Keratinocyte (primary cell): ENCODE data around the gene ADAMTSL3. TPM values are rescaled to one million over a fixed set of nuclear protein-coding genes. Genes with fewer than 3 reads are reported as not detected.
A peak's percentile ranks its signal among the peaks of the same experiment; 100 is the strongest.

Experiments
- DNase-seq: peaks from one replicate; pipeline ENCODE4 v3.0.0-alpha.2; 2011; ENCODE audit warnings: low read depth, missing footprints, low spot score
- FAIRE-seq: peaks from 2 replicates; lab custom pipeline; 2011; peaks lifted over from hg19 to GRCh38; lab: Jason Lieb, UNC
- H2AFZ ChIP-seq: 2 replicates; pipeline ENCODE4 v1.6.0; 2012; ENCODE audit warnings: low read length, control low read depth, inconsistent platforms; ENCODE audit not compliant: control insufficient read depth
- H3K27ac ChIP-seq: 2 replicates; pipeline ENCODE4 v1.5.1; 2011; ENCODE audit warnings: low read length; ENCODE audit not compliant: control insufficient read depth, insufficient read depth
- H3K27me3 ChIP-seq: 3 replicates; pipeline ENCODE4 v1.6.0; 2011; ENCODE audit warnings: low read length; ENCODE audit not compliant: control insufficient read depth, insufficient read depth; ENCODE audit errors: extremely low read depth
- H3K36me3 ChIP-seq, 2 experiments: 2 replicates in 1 of 2; 3 replicates in 1 of 2; pipeline ENCODE4 v1.5.1; 2011; ENCODE audit warnings: low read length in 2 of 2, mild to moderate bottlenecking in 1 of 2; ENCODE audit not compliant: control insufficient read depth in 2 of 2, insufficient read depth in 2 of 2; ENCODE audit errors: extremely low read depth in 1 of 2
- H3K4me1 ChIP-seq: 3 replicates; pipeline ENCODE4 v1.5.1; 2011; ENCODE audit warnings: low read length; ENCODE audit not compliant: control insufficient read depth, insufficient read depth; ENCODE audit errors: extremely low read depth
- H3K4me2 ChIP-seq: 3 replicates; pipeline ENCODE4 v1.6.0; 2011; ENCODE audit warnings: low read depth, low read length; ENCODE audit not compliant: control insufficient read depth, insufficient read depth; ENCODE audit errors: extremely low read depth
- H3K4me3 ChIP-seq, 3 experiments: fragments of 200-600 bp in 1 of 3; sonication (generic) in 1 of 3; 2 replicates in 2 of 3; 3 replicates in 1 of 3; pipeline ENCODE4 v1.5.1; 2011 to 2016; ENCODE audit warnings: low read length in 3 of 3, mild to moderate bottlenecking in 3 of 3, control low read depth in 2 of 3, inconsistent platforms in 1 of 3, low read depth in 1 of 3, mixed read lengths in 1 of 3, mixed run types in 1 of 3, moderate library complexity in 1 of 3; ENCODE audit not compliant: control insufficient read depth in 2 of 3, insufficient read depth in 2 of 3; ENCODE audit errors: extremely low read depth in 1 of 3
- H3K79me2 ChIP-seq: 2 replicates; pipeline ENCODE4 v1.6.0; 2012; ENCODE audit warnings: low read length; ENCODE audit not compliant: control insufficient read depth, insufficient read depth
- H3K9ac ChIP-seq: 3 replicates; pipeline ENCODE4 v1.6.0; 2011; ENCODE audit warnings: low read length; ENCODE audit not compliant: control insufficient read depth, insufficient read depth; ENCODE audit errors: extremely low read depth
- H3K9me1 ChIP-seq: 3 replicates; pipeline ENCODE4 v1.6.0; 2011; ENCODE audit warnings: low read length; ENCODE audit not compliant: control insufficient read depth, insufficient read depth; ENCODE audit errors: extremely low read depth
- H3K9me3 ChIP-seq: 2 replicates; pipeline ENCODE4 v1.5.1; 2012; ENCODE audit warnings: low read depth, low read length; ENCODE audit not compliant: control insufficient read depth
- H4K20me1 ChIP-seq: 3 replicates; pipeline ENCODE4 v1.6.0; 2011; ENCODE audit warnings: low read length; ENCODE audit not compliant: control insufficient read depth, insufficient read depth; ENCODE audit errors: extremely low read depth
- EZH2 ChIP-seq: IDR thresholded peaks from one replicate; pipeline ENCODE4 v1.6.1; 2012; ENCODE audit warnings: inconsistent platforms, mild to moderate bottlenecking, low read length, moderate library complexity
- dilution Hi-C: fragments of 300-500 bp; cut with MboI; formaldehyde crosslinking; loops from one replicate; pipeline ENCODE4 v1.7.0; 2020; ENCODE audit warnings: low sequenced_read_pairs; ENCODE audit not compliant: extremely low pct_ligation_motif_present
- polyA plus RNA-seq, 5 experiments: library from polyadenylated mRNA; depleted of rRNA in 3 of 5; stranded (reverse) in 3 of 5; stranded (forward) in 1 of 5; unstranded in 1 of 5; fragments of >200 nt; gene quantifications; 1 replicate in 1 of 5; 2 replicates in 3 of 5; 3 replicates in 1 of 5; pipeline versions ENCODE4 v1.2.1 to v1.2.3, GENCODE V29; 2011 to 2012; ENCODE audit warnings: missing spikeins in 2 of 5, low read depth in 1 of 5, low replicate concordance in 1 of 5
- TF ChIP-seq, protein P1 (sequence below), 3 experiments: IDR thresholded peaks in 1 of 3; conservative IDR thresholded peaks in 1 of 3; optimal IDR thresholded peaks in 1 of 3; 2 replicates in 2 of 3; 3 replicates in 1 of 3; pipeline versions ENCODE3 to v1.5.1; 2011; ENCODE audit warnings: low read length in 3 of 3, mild to moderate bottlenecking in 3 of 3, moderate library complexity in 2 of 3, control low read depth in 1 of 3, inconsistent platforms in 1 of 3; ENCODE audit not compliant: insufficient read depth in 2 of 3; ENCODE audit errors: extremely low read depth in 1 of 3

ADAMTSL3 gene
- polyA plus RNA-seq, 1 donor (not counting 4 experiments of a cell fraction or from before 2014, with no cell fraction given) = 0.01 TPM

DNA sequence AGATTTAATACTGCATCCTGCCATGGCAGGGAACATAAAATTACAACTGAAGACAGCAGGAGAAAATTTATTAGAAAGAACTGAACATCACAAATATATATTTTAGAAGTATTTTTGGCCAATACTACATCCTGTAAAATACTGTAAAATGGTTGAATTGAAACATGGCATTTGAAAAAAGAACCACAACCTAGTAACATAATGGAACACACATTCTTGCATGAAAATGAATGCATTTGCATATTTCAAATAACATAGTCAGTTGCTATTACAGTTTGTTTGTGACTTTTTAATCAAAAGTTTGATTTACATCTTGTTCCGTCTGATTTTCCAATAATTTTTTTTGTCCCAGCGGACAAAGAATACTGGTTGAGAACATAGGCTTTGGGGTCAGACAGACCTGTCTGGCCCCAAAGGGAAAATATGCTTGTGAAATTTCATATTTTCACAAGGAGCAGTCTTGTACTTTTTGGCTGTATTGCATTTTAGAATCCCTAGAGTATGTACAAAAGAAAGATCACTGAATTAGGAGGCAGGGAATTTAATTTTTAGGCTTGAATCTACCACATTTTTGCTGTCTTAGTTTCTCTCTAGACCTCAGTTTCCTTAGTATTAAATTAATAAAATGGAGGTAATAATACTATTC is 268.8 kb downstream of the ADAMTSL3 start:
- Histone ChIP-seq H3K4me1 (peaks cover 6% of the 10 kb centered on the region), H3K27me3 (no peaks in the 10 kb centered on the region), H3K9me1 (no peaks in the 10 kb centered on the region), H2AFZ (no peak overlapping the region), H3K4me3 (no peak overlapping the region), H3K36me3 (no peaks in the 10 kb centered on the region), H3K27ac (no peak overlapping the region), H4K20me1 (no peaks in the 10 kb centered on the region), H3K4me2 (no peak overlapping the region), H3K9me3 (no peaks in the 10 kb centered on the region), H3K9ac (no peak overlapping the region), H3K79me2 (no peaks in the 10 kb centered on the region)
- DNase-seq (no peak), FAIRE-seq (no peak)
- dilution Hi-C loops = no loop called here
- TF ChIP-seq, protein P1, sequence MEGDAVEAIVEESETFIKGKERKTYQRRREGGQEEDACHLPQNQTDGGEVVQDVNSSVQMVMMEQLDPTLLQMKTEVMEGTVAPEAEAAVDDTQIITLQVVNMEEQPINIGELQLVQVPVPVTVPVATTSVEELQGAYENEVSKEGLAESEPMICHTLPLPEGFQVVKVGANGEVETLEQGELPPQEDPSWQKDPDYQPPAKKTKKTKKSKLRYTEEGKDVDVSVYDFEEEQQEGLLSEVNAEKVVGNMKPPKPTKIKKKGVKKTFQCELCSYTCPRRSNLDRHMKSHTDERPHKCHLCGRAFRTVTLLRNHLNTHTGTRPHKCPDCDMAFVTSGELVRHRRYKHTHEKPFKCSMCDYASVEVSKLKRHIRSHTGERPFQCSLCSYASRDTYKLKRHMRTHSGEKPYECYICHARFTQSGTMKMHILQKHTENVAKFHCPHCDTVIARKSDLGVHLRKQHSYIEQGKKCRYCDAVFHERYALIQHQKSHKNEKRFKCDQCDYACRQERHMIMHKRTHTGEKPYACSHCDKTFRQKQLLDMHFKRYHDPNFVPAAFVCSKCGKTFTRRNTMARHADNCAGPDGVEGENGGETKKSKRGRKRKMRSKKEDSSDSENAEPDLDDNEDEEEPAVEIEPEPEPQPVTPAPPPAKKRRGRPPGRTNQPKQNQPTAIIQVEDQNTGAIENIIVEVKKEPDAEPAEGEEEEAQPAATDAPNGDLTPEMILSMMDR (optimal IDR thresholded peaks at IDR 0.05 in 1 of 3, IDR thresholded peaks at IDR 0.05 in 1 of 3, conservative IDR thresholded peaks at IDR 0.05 in 1 of 3; ENCODE audit: extremely low read depth in 1 of 3, insufficient read depth in 2 of 3, low read length in 3 of 3) = no peak
- TF ChIP-seq EZH2 = no peak

DNA sequence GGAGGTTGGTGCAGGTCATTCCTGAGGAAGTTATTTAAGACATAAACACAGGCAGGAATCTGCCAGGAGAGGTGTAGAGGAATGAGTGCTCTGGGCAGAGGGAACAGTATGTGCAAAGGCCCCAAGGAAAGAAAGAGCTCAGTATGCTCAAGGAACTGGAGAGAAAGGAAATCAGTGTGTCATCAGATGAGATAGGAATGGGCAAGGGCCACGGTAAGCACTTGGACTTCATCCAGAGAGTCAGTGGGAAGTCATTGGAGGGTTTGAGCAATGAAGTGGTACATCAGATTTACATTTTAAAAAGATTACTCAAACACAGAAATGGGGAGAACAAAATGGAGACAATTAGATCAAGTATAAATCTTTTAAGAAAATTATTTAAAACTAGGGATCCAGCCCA is 272.2 kb downstream of the ADAMTSL3 start:
- Histone ChIP-seq H3K36me3 (no peaks in the 10 kb centered on the region), H4K20me1 (no peaks in the 10 kb centered on the region), H3K9me1 (no peaks in the 10 kb centered on the region), H2AFZ (no peak overlapping the region), H3K9me3 (no peaks in the 10 kb centered on the region), H3K4me2 (no peak overlapping the region), H3K4me1 (no peaks in the 10 kb centered on the region), H3K27ac (no peak overlapping the region), H3K4me3 (no peak overlapping the region), H3K79me2 (no peaks in the 10 kb centered on the region), H3K9ac (no peak overlapping the region), H3K27me3 (no peaks in the 10 kb centered on the region)
- no peak for TF ChIP-seq EZH2
- TF ChIP-seq, protein P1 (optimal IDR thresholded peaks at IDR 0.05 in 1 of 3, IDR thresholded peaks at IDR 0.05 in 1 of 3, conservative IDR thresholded peaks at IDR 0.05 in 1 of 3; ENCODE audit: extremely low read depth in 1 of 3, insufficient read depth in 2 of 3, low read length in 3 of 3) = no peak
- DNase-seq (no peak), FAIRE-seq (peak; percentile 17)
- dilution Hi-C loops = no loop called here
